Small intestine (tissue), 7 donors: ENCODE results near the gene LRRC7. TPM values are rescaled to one million over a fixed set of nuclear protein-coding genes. Genes with fewer than 3 reads are reported as not detected.

ENCODE experiments used
- DNase-seq, 2 donors: peaks; one replicate each; pipeline versions ENCODE4 v3.0.0 to v3.0.0-alpha.2; 2013
- FAIRE-seq: peaks from 2 replicates; lab custom pipeline; 2012; peaks lifted over from hg19 to GRCh38; lab: Jason Lieb, UNC
- H3K27ac ChIP-seq, 3 donors: one replicate each; pipeline ENCODE4 v1.5.1; 2013; ENCODE audit warnings: low read length in 2 of 3, mild to moderate bottlenecking in 2 of 3, control low read depth in 1 of 3, inconsistent platforms in 1 of 3, low read depth in 1 of 3, moderate library complexity in 1 of 3
- H3K27me3 ChIP-seq, 3 donors: one replicate each; pipeline ENCODE4 v1.6.1; 2013; ENCODE audit warnings: low read length in 3 of 3, inconsistent platforms in 1 of 3; ENCODE audit not compliant: control insufficient read depth in 3 of 3, insufficient read depth in 3 of 3
- H3K36me3 ChIP-seq, 3 donors: one replicate each; pipeline ENCODE4 v1.6.1; 2013; ENCODE audit warnings: low read length in 3 of 3, inconsistent platforms in 1 of 3, low read depth in 1 of 3, mild to moderate bottlenecking in 1 of 3, moderate library complexity in 1 of 3; ENCODE audit not compliant: control insufficient read depth in 3 of 3, insufficient read depth in 2 of 3
- H3K4me1 ChIP-seq, 3 donors: one replicate each; pipeline ENCODE4 v1.6.1; 2013; ENCODE audit warnings: low read length in 2 of 3, inconsistent platforms in 1 of 3, low read depth in 1 of 3, mild to moderate bottlenecking in 1 of 3, moderate library complexity in 1 of 3; ENCODE audit not compliant: control insufficient read depth in 3 of 3, insufficient read depth in 2 of 3
- H3K4me3 ChIP-seq, 3 donors: one replicate each; pipeline ENCODE4 v1.5.1; 2013; ENCODE audit warnings: low read length in 3 of 3, control low read depth in 1 of 3, inconsistent platforms in 1 of 3, low read depth in 1 of 3, mild to moderate bottlenecking in 1 of 3, moderate library complexity in 1 of 3
- H3K9me3 ChIP-seq, 2 donors: one replicate each; pipeline ENCODE4 v1.6.1; 2013; ENCODE audit warnings: low read depth in 1 of 2, low read length in 1 of 2; ENCODE audit not compliant: control insufficient read depth in 2 of 2, insufficient read depth in 1 of 2
- WGBS, 3 donors: extraction: QIAGEN DNeasy Blood & Tissue Kit; methylation state at CpG; one replicate each; pipeline ENCODE4 v1.1.7; 2013; 5-methylcytosine and 5-hydroxymethylcytosine counted together
- polyA plus RNA-seq, 4 donors: library from polyadenylated mRNA; stranded (reverse) in 3 of 4; unstranded in 1 of 4; fragments of 200-250 nt in 3 of 4; fragments of 120-200 nt in 1 of 4; gene quantifications; one replicate each; pipeline versions ENCODE4 v1.2.1 to v1.2.3, GENCODE V29; 2013
- donor health status: healthy with polysubstance abuse.
- donor health status: control.
- donor health status: control.
- donor health status: Bipolar disorder and iron deficiency.
- donor health status: healthy.

Gene LRRC7
- polyA plus RNA-seq, 4 donors: 0.33 to 2.2 TPM; not detected in 2

DNA sequence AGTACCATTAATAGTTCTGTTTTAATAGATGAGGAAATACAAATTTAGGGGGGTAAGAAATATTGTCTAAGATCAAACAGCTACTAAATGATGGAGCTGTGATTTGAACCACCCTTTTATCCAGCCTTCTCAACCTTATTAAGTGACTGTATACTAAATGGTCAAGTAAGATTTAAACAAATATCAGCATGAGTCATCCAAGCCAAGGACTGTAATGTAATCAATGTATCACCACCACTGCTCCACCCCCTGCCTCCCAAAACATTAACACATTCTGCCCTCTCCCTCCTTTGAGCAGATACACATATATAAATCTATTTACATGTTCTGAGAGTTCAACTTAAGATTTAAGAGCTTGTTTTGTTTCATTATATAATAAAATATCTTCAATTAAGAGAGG is 578.8 kb downstream of the LRRC7 start:
- H3K36me3 ChIP-seq: peaks cover 0 to 3% (median 2%) of the 10 kb centered on the region in 3 donors
- H3K9me3 ChIP-seq: no peaks in the 10 kb centered on the region
- H3K4me1 ChIP-seq: no peaks in the 10 kb centered on the region
- no peak overlapping the region for H3K4me3 ChIP-seq
- no peak overlapping the region for H3K27ac ChIP-seq
- FAIRE-seq (no peak), DNase-seq (no peak)
- H3K27me3 ChIP-seq: no peaks in the 10 kb centered on the region

DNA sequence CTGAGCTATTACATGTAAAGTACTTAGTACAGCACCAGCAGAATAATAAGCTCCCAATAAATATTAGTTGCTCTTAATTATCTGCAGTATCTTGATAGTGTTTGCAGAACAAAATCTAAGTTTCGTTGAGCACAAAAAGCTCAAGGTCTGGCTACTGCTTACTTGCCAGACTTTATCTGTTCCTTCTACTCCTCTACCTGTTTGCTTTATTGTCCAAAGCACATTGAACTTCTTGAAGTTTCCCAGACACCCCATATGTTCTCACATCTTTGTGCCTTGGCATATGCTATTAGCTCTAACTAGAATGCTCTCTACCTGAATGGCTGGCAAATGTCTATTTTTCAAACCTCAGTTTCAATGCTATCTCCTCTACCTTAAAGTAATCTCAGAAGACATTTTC is 582.7 kb downstream of the LRRC7 start:
- no peak overlapping the region for H3K4me3 ChIP-seq
- no peaks in the 10 kb centered on the region for H3K27me3 ChIP-seq
- FAIRE-seq (no peak), DNase-seq (no peak)
- no peaks in the 10 kb centered on the region for H3K9me3 ChIP-seq
- H3K27ac ChIP-seq: no peak overlapping the region
- 76 to 80% (median 77%) methylated on average over 1 of the region's 1 CpG for WGBS, 3 donors
- peaks cover 0 to 4% (median 2%) of the 10 kb centered on the region in 3 donors for H3K36me3 ChIP-seq
- H3K4me1 ChIP-seq: no peaks in the 10 kb centered on the region

DNA sequence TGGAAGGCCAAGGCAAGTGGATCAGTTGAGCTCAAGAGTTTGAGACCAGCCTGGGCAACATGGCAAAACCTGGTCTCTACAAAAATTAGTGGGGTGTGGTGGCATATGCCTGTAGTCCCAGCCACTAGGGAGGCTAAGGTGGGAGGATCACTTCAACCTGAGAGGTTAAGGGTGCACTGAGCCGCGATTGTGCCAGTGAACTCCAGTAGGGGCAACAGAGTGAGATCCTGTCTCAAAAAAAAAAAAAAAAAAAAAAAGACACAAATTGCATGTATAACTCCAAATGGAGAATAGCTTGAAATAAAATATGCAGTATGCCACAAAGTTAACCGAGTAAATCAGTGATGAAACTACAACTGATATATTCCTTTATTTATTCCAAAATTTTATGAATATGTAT is 586.0 kb downstream of the LRRC7 start:
- peaks cover 0 to 7% (median 2%) of the 10 kb centered on the region in 3 donors for H3K36me3 ChIP-seq
- no peaks in the 10 kb centered on the region for H3K27me3 ChIP-seq
- H3K4me3 ChIP-seq: no peak overlapping the region
- DNase-seq (no peak), FAIRE-seq (no peak)
- no peaks in the 10 kb centered on the region for H3K9me3 ChIP-seq
- no peak overlapping the region for H3K27ac ChIP-seq
- WGBS, 3 donors: 98 to 100% (median 98%) methylated on average over 3 of the region's 3 CpGs
- no peaks in the 10 kb centered on the region for H3K4me1 ChIP-seq

DNA sequence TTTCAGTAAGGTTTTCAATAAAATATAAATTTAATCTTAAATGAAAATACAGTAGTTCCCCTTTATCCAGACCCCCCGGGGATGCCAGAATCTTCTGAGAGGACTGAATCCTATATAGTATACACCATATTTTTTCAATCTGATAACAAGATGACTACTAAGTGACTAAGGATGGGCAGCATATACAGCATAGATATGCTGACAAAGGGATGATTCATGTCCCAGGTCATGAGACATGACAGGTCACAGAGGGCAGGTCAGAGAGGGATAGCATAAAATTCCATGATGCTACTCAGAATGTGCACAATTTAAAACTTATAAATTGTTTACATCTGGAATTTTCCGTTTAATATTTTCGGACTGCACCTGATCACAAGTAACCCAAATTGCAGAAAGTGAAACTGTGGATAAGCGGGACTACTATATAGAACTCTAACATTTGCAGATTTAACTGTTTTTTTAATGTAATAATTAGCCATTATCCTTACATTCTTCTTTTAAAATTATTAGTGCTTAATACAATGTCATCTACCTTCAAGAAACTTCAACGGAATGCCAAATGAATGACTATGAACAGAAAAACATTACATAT is 588.9 kb downstream of the LRRC7 start:
- WGBS, 3 donors: 95 to 97% (median 95%) methylated on average over 5 of the region's 5 CpGs
- Histone ChIP-seq H3K36me3 (peaks cover 0 to 9% (median 2%) of the 10 kb centered on the region in 3 donors), H3K27ac (no peak overlapping the region), H3K4me1 (no peaks in the 10 kb centered on the region), H3K4me3 (no peak overlapping the region), H3K27me3 (no peaks in the 10 kb centered on the region), H3K9me3 (no peaks in the 10 kb centered on the region)
- FAIRE-seq (no peak), DNase-seq (no peak)

GRCh38 chr1:70164350-70164749 is 596.6 kb downstream of the LRRC7 start:
- peaks cover 0 to 13% (median 0%) of the 10 kb centered on the region in 3 donors for H3K36me3 ChIP-seq
- no peak overlapping the region for H3K27ac ChIP-seq
- FAIRE-seq (no peak), DNase-seq (no peak)
- H3K4me3 ChIP-seq: no peak overlapping the region
- WGBS, 3 donors: 94% methylated on average over 4 of the region's 4 CpGs
- no peaks in the 10 kb centered on the region for H3K9me3 ChIP-seq
- no peaks in the 10 kb centered on the region for H3K27me3 ChIP-seq
- H3K4me1 ChIP-seq: no peaks in the 10 kb centered on the region

- no peak for FAIRE-seq
- DNase-seq: no peak
- no peaks in the 10 kb centered on the region for H3K27me3 ChIP-seq
- H3K4me1 ChIP-seq: no peaks in the 10 kb centered on the region
- H3K27ac ChIP-seq: no peak overlapping the region
- no peak overlapping the region for H3K4me3 ChIP-seq
- peaks cover 0 to 11% (median 0%) of the 10 kb centered on the region in 3 donors for H3K36me3 ChIP-seq
- no peaks in the 10 kb centered on the region for H3K9me3 ChIP-seq
Measured at GRCh38 chr1:70168283-70168682, 600.6 kb downstream of the LRRC7 start.

- no peak overlapping the region for H3K27ac ChIP-seq
- FAIRE-seq: no peak
- peaks cover 0 to 11% (median 0%) of the 10 kb centered on the region in 3 donors for H3K36me3 ChIP-seq
- H3K4me1 ChIP-seq: no peaks in the 10 kb centered on the region
- no peak overlapping the region for H3K4me3 ChIP-seq
- WGBS, 3 donors: 83 to 90% (median 87%) methylated on average over 5 of the region's 5 CpGs
- DNase-seq: no peak
- no peaks in the 10 kb centered on the region for H3K27me3 ChIP-seq
- H3K9me3 ChIP-seq: no peaks in the 10 kb centered on the region
Measured at GRCh38 chr1:70169018-70169839, 601.5 kb downstream of the LRRC7 start.

- Histone ChIP-seq H3K27ac (no peak overlapping the region), H3K9me3 (no peaks in the 10 kb centered on the region), H3K4me3 (no peak overlapping the region), H3K36me3 (peaks cover 0 to 12% (median 0%) of the 10 kb centered on the region in 3 donors), H3K4me1 (no peaks in the 10 kb centered on the region), H3K27me3 (no peaks in the 10 kb centered on the region)
- no peak for DNase-seq
- WGBS, 3 donors: 88 to 100% (median 92%) methylated on average over 1 of the region's 1 CpG
- FAIRE-seq: no peak
Measured at GRCh38 chr1:70171512-70171911, 603.8 kb downstream of the LRRC7 start.
